ENCODE data around the gene SKAP1. TPM values are rescaled to one million over a fixed set of nuclear protein-coding genes. Genes with fewer than 3 reads are reported as not detected.

Gene SKAP1
- total and polyA plus RNA-seq, 2 donors (not counting 1 experiment from before 2014, with no cell fraction given), result not detected

DNA sequence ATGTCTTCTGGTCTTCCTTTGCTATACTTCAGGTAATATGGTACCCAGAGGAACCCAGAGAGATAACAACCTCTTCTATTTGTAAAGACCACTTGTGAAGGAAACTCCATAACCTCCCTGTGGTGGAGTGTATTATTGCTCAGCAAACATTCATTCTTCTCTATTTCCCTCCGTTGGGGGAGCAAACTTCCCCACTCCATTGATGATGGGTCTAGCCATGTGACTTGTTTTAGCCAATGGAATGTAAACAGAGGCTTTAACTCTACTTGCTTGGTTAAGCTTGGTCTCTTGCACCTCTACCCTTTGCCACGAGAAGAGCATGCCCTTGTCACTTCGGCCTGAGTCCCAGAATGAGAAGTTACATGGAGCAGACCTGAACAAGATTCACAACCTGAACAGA, 30.0 kb upstream of the SKAP1 start:
- no peaks in the 10 kb centered on the region for H3K9me3 ChIP-seq (ENCODE audit: control insufficient read depth, insufficient read depth, low read depth, low read length)
- peaks cover 6% of the 10 kb centered on the region for H3K27me3 ChIP-seq (ENCODE audit: control insufficient read depth, insufficient read depth, low read length)
- H3K36me3 ChIP-seq (ENCODE audit: control insufficient read depth, insufficient read depth, low read length), result no peaks in the 10 kb centered on the region
- H3K4me3 ChIP-seq (replicated peaks in 1 of 4; ENCODE audit: control extremely low read depth in 1 of 4, insufficient read depth in 1 of 4, low read depth in 3 of 4, low read length in 4 of 4), result no peak overlapping the region
- H3K9ac ChIP-seq (ENCODE audit: insufficient read depth, low read length), result no peak overlapping the region
- H4K20me1 ChIP-seq (ENCODE audit: control insufficient read depth, extremely low read depth, insufficient read depth, low read length), result no peaks in the 10 kb centered on the region
- H3K4me1 ChIP-seq (ENCODE audit: control insufficient read depth, extremely low read depth, insufficient read depth, low read length), result no peaks in the 10 kb centered on the region
- H3K79me2 ChIP-seq (ENCODE audit: control insufficient read depth, insufficient read depth, low read length), result no peaks in the 10 kb centered on the region
- no peak for DNase-seq (ENCODE audit: low read depth in 2 of 2)
- TF ChIP-seq, protein P1, sequence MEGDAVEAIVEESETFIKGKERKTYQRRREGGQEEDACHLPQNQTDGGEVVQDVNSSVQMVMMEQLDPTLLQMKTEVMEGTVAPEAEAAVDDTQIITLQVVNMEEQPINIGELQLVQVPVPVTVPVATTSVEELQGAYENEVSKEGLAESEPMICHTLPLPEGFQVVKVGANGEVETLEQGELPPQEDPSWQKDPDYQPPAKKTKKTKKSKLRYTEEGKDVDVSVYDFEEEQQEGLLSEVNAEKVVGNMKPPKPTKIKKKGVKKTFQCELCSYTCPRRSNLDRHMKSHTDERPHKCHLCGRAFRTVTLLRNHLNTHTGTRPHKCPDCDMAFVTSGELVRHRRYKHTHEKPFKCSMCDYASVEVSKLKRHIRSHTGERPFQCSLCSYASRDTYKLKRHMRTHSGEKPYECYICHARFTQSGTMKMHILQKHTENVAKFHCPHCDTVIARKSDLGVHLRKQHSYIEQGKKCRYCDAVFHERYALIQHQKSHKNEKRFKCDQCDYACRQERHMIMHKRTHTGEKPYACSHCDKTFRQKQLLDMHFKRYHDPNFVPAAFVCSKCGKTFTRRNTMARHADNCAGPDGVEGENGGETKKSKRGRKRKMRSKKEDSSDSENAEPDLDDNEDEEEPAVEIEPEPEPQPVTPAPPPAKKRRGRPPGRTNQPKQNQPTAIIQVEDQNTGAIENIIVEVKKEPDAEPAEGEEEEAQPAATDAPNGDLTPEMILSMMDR (conservative IDR thresholded peaks at IDR 0.05 in 1 of 2, IDR thresholded peaks at IDR 0.05 in 1 of 2; ENCODE audit: low read depth in 1 of 2, low read length in 2 of 2), result no peak
- no peak for TF ChIP-seq EZH2 (IDR thresholded peaks at IDR 0.05; ENCODE audit: low read length, missing control alignments)
- H3K4me2 ChIP-seq (ENCODE audit: extremely low read depth, insufficient read depth, low read length), result no peak overlapping the region
- no peak overlapping the region for H3K27ac ChIP-seq (ENCODE audit: insufficient read depth, low read length)
- no peak overlapping the region for H2AFZ ChIP-seq (ENCODE audit: low read length)

DNA sequence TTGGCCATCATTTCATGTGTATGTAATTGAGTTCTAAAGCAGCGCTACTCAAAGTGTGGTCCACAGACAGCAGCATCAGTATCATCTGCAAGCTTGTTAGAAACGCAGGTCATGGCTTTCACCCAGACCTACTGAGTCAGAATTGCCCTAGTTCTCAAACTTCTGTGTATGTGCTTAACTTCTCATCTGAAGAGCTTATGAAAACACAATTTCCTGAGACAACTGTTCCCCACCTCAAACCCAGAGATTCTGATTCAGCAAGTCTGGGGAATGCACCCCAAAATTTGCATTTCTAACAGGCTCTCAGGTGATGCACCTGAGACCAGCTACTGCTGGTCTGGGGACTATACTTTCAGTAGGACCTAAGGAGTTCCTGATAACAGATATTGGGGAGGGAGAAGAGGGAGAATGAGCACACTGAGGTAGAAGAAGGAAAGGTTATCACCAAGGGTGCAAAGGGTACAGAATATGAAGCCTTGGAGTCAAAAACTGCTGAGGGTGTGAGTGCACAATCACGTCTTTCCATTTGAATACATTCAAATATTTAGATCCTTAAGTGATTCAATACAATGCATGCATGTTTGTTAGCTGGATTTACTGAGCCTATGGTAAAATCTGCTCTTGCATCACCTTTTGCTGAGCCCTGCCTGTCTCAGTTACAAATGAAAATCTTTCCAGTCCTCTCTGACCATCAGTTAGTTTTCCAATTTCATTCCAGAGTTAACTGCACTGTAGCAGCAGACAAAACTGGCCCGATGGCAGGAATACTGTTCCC, 29.2 kb upstream of the SKAP1 start:
- no peaks in the 10 kb centered on the region for H3K79me2 ChIP-seq (ENCODE audit: control insufficient read depth, insufficient read depth, low read length)
- DNase-seq (ENCODE audit: low read depth in 2 of 2), result no peak
- H3K4me2 ChIP-seq (ENCODE audit: extremely low read depth, insufficient read depth, low read length), result no peak overlapping the region
- H3K9ac ChIP-seq (ENCODE audit: insufficient read depth, low read length), result no peak overlapping the region
- H3K27ac ChIP-seq (ENCODE audit: insufficient read depth, low read length), result no peak overlapping the region
- H3K27me3 ChIP-seq (ENCODE audit: control insufficient read depth, insufficient read depth, low read length), result peaks cover 9% of the 10 kb centered on the region
- no peaks in the 10 kb centered on the region for H3K4me1 ChIP-seq (ENCODE audit: control insufficient read depth, extremely low read depth, insufficient read depth, low read length)
- no peak for TF ChIP-seq EZH2 (IDR thresholded peaks at IDR 0.05; ENCODE audit: low read length, missing control alignments)
- TF ChIP-seq, protein P1 (conservative IDR thresholded peaks at IDR 0.05 in 1 of 2, IDR thresholded peaks at IDR 0.05 in 1 of 2; ENCODE audit: low read depth in 1 of 2, low read length in 2 of 2), result no peak
- H3K9me3 ChIP-seq (ENCODE audit: control insufficient read depth, insufficient read depth, low read depth, low read length), result no peaks in the 10 kb centered on the region
- H4K20me1 ChIP-seq (ENCODE audit: control insufficient read depth, extremely low read depth, insufficient read depth, low read length), result no peaks in the 10 kb centered on the region
- no peak overlapping the region for H3K4me3 ChIP-seq (replicated peaks in 1 of 4; ENCODE audit: control extremely low read depth in 1 of 4, insufficient read depth in 1 of 4, low read depth in 3 of 4, low read length in 4 of 4)
- H2AFZ ChIP-seq (ENCODE audit: low read length), result no peak overlapping the region
- no peaks in the 10 kb centered on the region for H3K36me3 ChIP-seq (ENCODE audit: control insufficient read depth, insufficient read depth, low read length)

DNA sequence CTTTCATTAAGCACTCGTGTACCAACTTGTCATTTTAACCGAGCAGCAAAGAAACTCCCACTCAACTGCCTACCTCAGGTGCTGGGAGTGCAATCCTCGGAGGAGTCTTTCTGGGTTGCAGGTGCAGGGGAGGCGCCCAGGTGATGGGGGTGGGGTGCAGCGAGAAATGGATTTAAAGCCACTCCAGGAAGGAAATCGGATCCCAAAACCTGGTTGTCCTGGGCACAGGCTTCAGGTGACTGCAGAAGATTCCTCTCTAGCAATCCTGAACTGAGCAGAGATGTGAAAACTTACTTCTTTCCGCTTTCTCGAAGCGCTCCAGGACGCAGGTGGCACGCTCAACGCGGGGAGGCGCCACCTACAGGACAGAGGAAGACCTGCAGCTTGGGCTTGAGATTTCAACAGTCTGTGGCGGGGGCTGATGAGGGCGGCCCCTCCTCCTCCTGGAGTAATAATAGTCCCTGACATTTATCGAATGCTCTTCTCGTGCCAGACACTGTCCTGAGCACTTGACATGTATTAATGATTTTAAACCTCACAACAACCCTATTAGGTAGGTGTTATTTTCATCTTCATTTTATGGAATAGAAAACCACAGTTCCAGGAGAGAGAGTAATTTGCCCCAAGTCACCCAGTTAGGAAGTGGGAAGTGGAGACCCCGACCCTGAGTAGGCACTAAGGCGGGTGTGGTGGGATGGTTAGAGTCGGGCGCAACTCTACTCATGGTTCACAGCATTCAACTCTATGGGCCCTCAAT, 27.2 kb upstream of the SKAP1 start:
- Histone ChIP-seq H3K9me3 (ENCODE audit: control insufficient read depth, insufficient read depth, low read depth, low read length) (no peaks in the 10 kb centered on the region), H2AFZ (ENCODE audit: low read length) (no peak overlapping the region), H3K4me1 (ENCODE audit: control insufficient read depth, extremely low read depth, insufficient read depth, low read length) (no peaks in the 10 kb centered on the region), H3K36me3 (ENCODE audit: control insufficient read depth, insufficient read depth, low read length) (no peaks in the 10 kb centered on the region), H4K20me1 (ENCODE audit: control insufficient read depth, extremely low read depth, insufficient read depth, low read length) (no peaks in the 10 kb centered on the region), H3K4me2 (ENCODE audit: extremely low read depth, insufficient read depth, low read length) (peak overlapping the region; percentile 69), H3K4me3 (replicated peaks in 1 of 4; ENCODE audit: control extremely low read depth in 1 of 4, insufficient read depth in 1 of 4, low read depth in 3 of 4, low read length in 4 of 4) (no peak overlapping the region), H3K27me3 (ENCODE audit: control insufficient read depth, insufficient read depth, low read length) (peaks cover 9% of the 10 kb centered on the region), H3K79me2 (ENCODE audit: control insufficient read depth, insufficient read depth, low read length) (no peaks in the 10 kb centered on the region), H3K27ac (ENCODE audit: insufficient read depth, low read length) (no peak overlapping the region), H3K9ac (ENCODE audit: insufficient read depth, low read length) (no peak overlapping the region)
- no peak for TF ChIP-seq EZH2 (IDR thresholded peaks at IDR 0.05; ENCODE audit: low read length, missing control alignments)
- TF ChIP-seq, protein P1 (conservative IDR thresholded peaks at IDR 0.05 in 1 of 2, IDR thresholded peaks at IDR 0.05 in 1 of 2; ENCODE audit: low read depth in 1 of 2, low read length in 2 of 2), result peak; percentile 94 to 99
- DNase-seq (ENCODE audit: low read depth in 2 of 2), result peak; percentile 34 to 58
